Bronchial epithelial cell (primary cell): ENCODE measurements around the gene RBM10. TPM values are rescaled to one million over a fixed set of nuclear protein-coding genes. Genes with fewer than 3 reads are reported as not detected.
A peak's percentile ranks its signal among the peaks of the same experiment; 100 is the strongest.

Experiments used
- DNase-seq: peaks from one replicate; pipeline ENCODE4 v3.0.0-alpha.2; 2010; ENCODE audit warnings: low read depth
- FAIRE-seq: peaks from 2 replicates; lab custom pipeline; 2011; peaks lifted over from hg19 to GRCh38; lab: Jason Lieb, UNC
- H3K27me3 ChIP-seq: 2 replicates; pipeline ENCODE4 v1.5.1; 2011; ENCODE audit warnings: low read length; ENCODE audit not compliant: control insufficient read depth, insufficient read depth
- H3K36me3 ChIP-seq: 2 replicates; pipeline ENCODE4 v1.5.1; 2011; ENCODE audit warnings: low read length; ENCODE audit not compliant: control insufficient read depth, insufficient read depth
- H3K4me3 ChIP-seq: 2 replicates; pipeline ENCODE4 v1.5.1; 2011; ENCODE audit warnings: mild to moderate bottlenecking, low read depth, low read length, control low read depth
- CTCF ChIP-seq: IDR thresholded peaks from 2 replicates; pipeline ENCODE4 v1.5.1; 2011; ENCODE audit warnings: mild to moderate bottlenecking, moderate library complexity, low read length, control low read depth, inconsistent platforms; ENCODE audit not compliant: insufficient read depth, severe bottlenecking
- total RNA-seq: library from RNA; depleted of rRNA; stranded (reverse); fragments of >200 nt; gene quantifications from 2 replicates; pipeline ENCODE4 v1.2.1, GENCODE V29; 2014

RBM10 gene
- total RNA-seq, 1 donor from 2014 or later = 29.0 TPM

- DNase-seq = no peak
- no peak for FAIRE-seq
- Histone ChIP-seq H3K4me3 (peak overlapping the region; percentile 79), H3K27me3 (no peaks in the 10 kb centered on the region), H3K36me3 (peaks cover 5% of the 10 kb centered on the region)
- TF ChIP-seq CTCF = no peak
Measured at GRCh38 chrX:47194194-47194787, 49.3 kb downstream of the RBM10 start.

GRCh38 chrX:47196098-47196497 lies 51.1 kb downstream of the RBM10 start:
- FAIRE-seq (no peak), DNase-seq (no peak)
- Histone ChIP-seq H3K27me3 (no peaks in the 10 kb centered on the region), H3K36me3 (peaks cover 11% of the 10 kb centered on the region), H3K4me3 (no peak overlapping the region)
- no peak for TF ChIP-seq CTCF

- Histone ChIP-seq H3K36me3 (peaks cover 20% of the 10 kb centered on the region), H3K4me3 (no peak overlapping the region), H3K27me3 (no peaks in the 10 kb centered on the region)
- DNase-seq = no peak
- FAIRE-seq = no peak
- no peak for TF ChIP-seq CTCF
Measured at GRCh38 chrX:47197526-47197925, 52.5 kb downstream of the RBM10 start.

- Histone ChIP-seq H3K36me3 (peaks cover 24% of the 10 kb centered on the region), H3K4me3 (no peak overlapping the region), H3K27me3 (no peaks in the 10 kb centered on the region)
- no peak for FAIRE-seq
- DNase-seq = no peak
- TF ChIP-seq CTCF = no peak
Measured at GRCh38 chrX:47198026-47198686, 53.1 kb downstream of the RBM10 start.

- TF ChIP-seq CTCF = no peak
- FAIRE-seq = no peak
- no peak for DNase-seq
- peaks cover 28% of the 10 kb centered on the region for H3K36me3 ChIP-seq
- H3K27me3 ChIP-seq = no peaks in the 10 kb centered on the region
- no peak overlapping the region for H3K4me3 ChIP-seq
Measured at GRCh38 chrX:47198687-47199080, 53.7 kb downstream of the RBM10 start.
